ENCODE data around the gene CIB1. TPM values are rescaled to one million over a fixed set of nuclear protein-coding genes. Genes with fewer than 3 reads are reported as not detected.

Gene CIB1
- polyA plus RNA-seq, 4 donors: 27.8 to 59.9 (median 53.0) TPM

- no peak for DNase-seq (ENCODE audit: low read depth in 4 of 4, low spot score in 3 of 4)
Observed at GRCh38 chr15:90219421-90220141, 14.2 kb downstream of the CIB1 start.

DNA sequence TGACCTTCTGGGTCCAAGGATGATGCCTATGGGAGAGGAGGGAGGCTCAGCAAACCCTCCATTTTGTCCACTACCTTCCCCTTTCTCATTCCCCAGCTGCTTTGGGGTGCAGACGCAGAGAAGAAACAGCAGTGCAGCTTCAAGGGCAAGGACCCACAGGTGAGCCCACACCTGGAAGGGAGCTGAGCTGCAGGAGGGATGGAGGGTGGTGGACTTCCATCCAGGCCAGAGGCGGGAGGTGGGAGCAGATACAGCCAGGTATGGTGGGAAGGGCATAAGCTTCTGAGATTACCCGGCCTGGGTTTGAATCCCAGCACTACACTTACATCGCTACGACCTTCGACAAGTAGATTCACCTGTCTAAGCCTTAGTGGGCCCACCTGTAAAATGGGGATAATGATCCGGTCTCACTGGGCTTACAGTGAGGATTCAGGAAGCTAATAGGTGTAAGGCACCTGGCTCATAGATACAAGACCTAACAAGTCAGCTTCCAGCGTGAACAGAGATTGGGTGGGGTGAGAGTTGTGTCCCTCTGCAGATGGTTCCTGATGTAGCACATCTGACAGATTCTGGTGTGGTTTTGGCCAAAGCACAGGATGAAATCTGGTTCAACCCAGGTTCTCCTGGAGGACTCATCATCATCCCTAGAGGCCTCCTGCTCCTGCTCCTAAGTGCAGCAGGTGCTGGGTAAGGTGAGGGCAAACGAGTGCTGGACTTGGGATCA is 15.9 kb downstream of the CIB1 start:
- DNase-seq (ENCODE audit: low read depth in 4 of 4, low spot score in 3 of 4): no peak

DNA sequence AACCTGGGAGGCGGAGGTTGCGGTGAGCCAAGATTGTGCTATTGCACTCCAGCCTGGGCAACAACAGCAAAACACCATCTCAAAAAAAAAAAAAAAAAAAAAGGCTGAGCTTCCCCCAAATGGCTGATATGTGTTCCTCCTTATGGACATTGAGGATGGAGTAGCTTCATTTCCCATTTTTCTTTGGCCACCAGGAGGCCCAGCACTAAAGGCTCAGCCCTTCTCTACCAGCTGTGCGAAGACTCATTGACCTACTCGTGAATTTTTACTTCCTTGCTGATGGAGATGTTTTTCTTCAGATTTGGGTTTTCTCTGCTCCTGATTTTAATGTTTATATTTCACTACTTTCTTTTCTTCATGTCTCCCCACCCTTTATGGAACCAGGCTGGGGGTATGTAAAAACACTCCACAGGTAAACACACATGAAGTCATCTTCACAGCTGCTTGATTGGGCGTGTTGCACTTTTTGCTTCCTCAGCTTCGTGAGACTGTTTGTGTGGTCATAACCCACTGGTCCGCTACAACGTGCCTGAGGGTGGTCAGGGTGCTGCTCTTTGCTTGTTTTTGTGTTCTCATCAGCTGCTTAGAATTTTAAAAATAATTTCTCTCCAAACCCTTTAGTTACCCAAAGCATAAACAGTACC is 19.1 kb downstream of the CIB1 start:
- DNase-seq (ENCODE audit: low read depth in 4 of 4, low spot score in 3 of 4): no peak

GRCh38 chr15:90213818-90214204 is 19.9 kb downstream of the CIB1 start:
- no peak for DNase-seq (ENCODE audit: low read depth in 4 of 4, low spot score in 3 of 4)

GRCh38 chr15:90213122-90213817 is 20.5 kb downstream of the CIB1 start:
- DNase-seq (ENCODE audit: low read depth in 4 of 4, low spot score in 3 of 4): no peak

DNA sequence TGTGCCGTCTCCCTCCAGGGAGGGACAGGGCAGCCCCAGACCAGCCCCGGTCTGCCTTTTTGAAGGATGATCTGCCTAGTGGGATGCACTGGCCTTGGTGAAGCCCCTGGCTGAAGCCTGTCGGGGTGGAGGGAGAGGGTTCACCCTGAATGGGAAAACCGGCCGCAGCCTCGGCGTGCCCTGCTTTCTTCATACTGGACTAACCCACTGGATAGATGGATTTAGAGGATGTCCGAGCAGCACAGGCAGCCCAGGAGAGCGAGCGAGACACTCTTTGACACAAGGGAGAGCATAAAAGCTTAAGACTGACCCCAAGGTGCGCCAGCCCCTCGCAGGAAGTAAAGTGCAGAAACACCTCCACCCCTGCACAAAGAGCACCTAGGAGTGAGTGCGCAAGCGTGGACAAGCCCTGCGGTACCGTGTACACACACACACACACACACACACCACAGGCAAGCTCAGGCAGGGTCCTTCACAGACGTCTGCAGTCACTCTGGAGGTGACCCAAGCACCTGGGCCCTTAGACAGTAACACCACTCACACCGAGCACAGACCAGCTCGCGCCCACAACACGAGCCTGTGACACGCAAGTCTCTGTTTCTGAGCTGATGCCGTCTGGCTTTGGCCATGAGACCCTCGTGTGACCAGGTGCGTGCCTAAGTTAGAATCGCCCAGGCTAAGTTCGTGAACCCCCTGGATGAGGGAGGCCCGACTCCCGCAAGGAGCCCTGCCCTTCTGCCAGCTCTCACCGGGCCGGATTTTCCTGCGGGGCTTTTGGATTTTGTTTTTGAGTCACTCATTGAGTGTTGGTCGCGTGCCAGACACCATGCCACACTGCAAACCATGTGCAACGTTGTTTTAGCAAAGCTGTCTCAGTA is 21.3 kb downstream of the CIB1 start:
- DNase-seq (ENCODE audit: low read depth in 4 of 4, low spot score in 3 of 4): no peak

DNA sequence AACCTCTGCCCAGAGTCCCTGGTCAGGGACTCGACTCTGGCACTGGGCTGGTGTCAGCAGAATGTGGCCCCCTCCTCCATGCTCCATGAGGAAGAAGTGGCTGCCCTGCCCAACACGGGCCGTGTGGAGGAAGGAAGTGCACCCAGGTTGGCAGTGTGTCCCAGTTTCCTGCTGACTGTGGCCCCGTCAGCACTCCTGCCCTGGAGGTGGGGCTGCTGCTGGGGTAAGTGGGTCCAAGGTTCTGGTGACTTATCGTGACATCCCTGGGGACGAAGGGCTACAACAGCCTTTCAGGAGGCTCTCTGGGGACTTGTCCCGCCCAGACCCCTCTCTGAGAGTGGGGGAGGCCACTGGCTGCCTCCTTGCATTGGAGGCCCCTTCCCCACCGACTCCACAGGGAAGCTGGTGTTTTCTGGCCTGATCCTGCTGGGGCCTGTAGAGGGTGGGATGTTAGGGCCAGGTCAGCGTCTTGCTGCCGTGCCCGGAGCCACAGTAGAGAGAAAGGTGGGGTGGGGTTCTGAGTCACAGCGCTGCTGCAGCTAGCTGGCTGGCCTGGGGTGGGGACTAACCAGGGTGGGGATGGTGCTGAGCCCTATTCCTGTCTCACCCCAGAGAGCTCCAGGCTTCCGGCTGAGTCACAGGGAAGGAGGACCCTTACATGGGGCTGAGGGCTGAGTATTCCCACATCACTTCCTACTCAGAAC is 22.1 kb downstream of the CIB1 start:
- no peak for DNase-seq (ENCODE audit: low read depth in 4 of 4, low spot score in 3 of 4)

GRCh38 chr15:90211009-90211408 is 22.7 kb downstream of the CIB1 start:
- no peak for DNase-seq (ENCODE audit: low read depth in 4 of 4, low spot score in 3 of 4)

GRCh38 chr15:90210593-90210992 is 23.1 kb downstream of the CIB1 start:
- DNase-seq (ENCODE audit: low read depth in 4 of 4, low spot score in 3 of 4): no peak

DNA sequence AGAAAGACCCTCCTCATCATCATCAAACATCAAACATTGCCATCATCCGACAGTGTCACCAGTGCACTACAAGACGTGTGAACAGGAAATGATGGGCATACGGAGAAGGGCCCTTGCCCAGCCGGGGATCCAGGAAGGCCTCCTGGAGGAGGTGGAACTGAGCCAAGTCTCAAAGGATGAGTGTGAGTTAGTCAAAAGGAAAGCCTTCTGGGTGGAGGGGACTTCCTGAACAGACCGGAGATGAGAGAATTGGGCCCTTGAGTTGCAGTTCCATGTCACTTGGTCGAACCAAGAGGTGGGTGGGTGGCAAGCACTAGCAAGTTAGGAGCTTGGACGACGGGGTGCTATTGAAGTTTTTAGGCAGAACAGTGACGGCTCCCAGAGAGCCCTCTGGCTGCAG is 24.1 kb downstream of the CIB1 start:
- no peak for DNase-seq (ENCODE audit: low read depth in 4 of 4, low spot score in 3 of 4)

DNA sequence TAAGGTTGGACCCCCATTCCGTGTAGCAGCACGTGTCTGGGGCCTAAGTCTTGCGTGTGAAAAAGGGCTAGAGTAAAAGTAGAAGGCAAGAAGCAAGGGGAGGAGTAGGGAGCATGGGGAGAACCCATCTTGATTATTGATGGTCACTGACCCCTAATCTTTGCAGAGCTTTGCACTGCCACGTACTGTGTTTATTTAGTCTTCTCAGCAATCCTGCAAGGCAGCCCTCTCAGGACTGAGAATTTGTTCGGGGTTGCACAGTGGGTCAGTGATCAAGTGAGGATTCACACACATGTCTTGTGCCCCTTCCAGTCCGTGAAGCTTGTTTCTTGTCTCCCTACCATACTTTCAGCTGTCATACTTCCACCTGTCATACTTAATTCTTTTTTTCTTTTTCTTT is 25.4 kb downstream of the CIB1 start:
- no peak for DNase-seq (ENCODE audit: low read depth in 4 of 4, low spot score in 3 of 4)

GRCh38 chr15:90207252-90207651 is 26.5 kb downstream of the CIB1 start:
- no peak for DNase-seq (ENCODE audit: low read depth in 4 of 4, low spot score in 3 of 4)

DNA sequence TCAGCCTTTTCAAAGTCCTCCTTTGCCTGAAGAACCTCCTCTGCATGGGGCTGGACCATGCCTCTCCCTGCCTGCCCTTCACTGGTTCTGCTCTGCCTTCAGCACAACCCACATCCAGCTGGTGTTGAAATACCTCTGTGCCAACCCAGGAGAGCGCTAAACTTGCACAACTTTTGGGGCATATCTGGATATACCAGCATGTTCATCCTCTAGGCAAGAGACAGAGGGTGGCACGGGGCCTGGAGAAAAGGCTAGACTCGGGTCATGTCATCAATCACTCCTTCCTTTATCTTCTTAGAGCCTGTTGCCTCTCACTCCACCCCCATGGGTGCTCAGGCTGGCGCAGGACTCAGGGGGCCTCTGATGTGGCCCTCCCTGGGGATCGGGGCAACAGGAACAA is 27.9 kb downstream of the CIB1 start:
- no peak for DNase-seq (ENCODE audit: low read depth in 4 of 4, low spot score in 3 of 4)

DNA sequence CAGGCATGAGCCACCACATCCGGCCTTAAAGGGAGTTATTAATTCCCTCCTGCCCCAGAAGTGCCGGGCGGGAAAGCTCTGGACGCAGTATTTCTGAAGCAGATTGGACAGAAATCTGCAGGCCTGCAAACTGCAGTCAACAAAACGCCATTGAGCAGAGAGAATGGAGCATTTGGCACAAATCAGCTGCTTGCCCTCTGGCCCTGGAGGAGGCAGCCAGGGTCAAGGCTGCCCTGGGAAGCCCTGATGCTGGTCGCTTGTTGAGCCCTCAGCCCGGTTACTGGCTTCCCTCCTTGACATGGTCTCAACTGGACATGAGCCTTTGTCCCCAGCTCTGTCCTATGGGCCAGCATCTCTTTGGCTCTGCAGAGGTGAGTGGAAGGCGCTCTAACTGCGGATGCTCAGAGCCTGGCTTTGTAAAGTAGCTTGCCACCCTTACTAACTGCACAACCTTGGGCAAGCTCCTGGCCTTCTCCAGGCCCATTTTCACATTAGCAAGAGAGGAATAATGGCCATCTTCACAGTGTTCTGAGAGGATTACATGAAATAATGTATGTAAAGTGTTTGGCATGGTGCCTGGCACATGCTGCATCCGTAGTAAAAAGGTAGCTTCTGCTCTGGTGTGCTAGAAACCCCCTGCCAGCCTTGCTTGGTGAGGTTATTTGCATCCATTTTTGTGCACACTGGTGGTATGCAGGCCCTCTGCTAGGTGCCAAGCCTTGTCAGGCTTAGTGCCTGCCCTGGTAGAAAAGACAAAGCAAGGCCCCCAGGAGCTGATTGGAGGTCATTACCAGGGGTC is 28.5 kb downstream of the CIB1 start:
- DNase-seq (ENCODE audit: low read depth in 4 of 4, low spot score in 3 of 4): no peak

- DNase-seq (ENCODE audit: low read depth in 4 of 4, low spot score in 3 of 4): no peak
Observed at GRCh38 chr15:90203922-90204321, 29.8 kb downstream of the CIB1 start.

DNA sequence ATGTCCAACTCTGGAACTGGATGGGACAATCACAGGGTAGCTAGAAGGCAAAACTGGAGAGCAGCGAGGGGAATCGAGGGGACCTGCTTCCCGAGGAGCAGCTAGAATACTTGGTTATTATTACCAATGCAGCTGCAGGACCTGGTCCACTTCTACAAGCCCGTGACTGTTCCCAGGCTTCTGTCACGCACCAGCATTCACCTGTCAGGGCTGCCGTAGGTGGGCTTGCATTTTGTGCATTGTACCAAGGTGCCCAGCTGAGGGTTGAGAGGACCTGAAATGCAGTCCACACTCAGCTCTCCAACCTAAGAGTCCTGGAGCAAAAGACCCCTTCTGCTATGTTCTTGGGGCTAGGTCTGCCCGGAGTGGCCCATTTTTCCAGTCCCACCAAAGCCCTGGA is 30.3 kb downstream of the CIB1 start:
- DNase-seq (ENCODE audit: low read depth in 4 of 4, low spot score in 3 of 4): no peak

GRCh38 chr15:90202929-90203328 is 30.8 kb downstream of the CIB1 start:
- DNase-seq (ENCODE audit: low read depth in 4 of 4, low spot score in 3 of 4): no peak

DNA sequence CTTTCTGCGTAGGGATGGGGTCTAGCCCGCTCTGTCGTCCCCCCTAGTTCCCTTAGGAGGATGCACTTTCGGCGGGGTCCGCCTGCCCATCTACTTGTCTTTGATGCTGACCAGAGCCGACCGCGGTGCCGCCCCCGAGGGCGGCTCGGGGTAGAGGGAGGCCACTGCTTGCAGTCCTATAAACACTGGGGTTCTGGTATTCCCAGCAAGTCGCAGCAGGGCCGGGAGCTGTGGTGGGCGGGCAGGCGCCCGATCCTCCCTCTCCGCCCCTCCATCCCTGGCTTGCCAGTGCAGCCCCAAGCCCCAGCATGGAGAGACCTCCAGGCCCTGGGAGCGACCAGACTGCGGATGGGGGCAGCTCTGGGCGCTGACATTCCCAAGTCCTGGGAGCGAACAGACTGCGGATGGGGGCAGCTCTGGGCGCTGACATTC is 31.8 kb downstream of the CIB1 start:
- DNase-seq (ENCODE audit: low read depth in 4 of 4, low spot score in 3 of 4): no peak

All from left renal pelvis (tissue), 4 donors.